ENCODE measurements around the gene CHPF2. TPM values are rescaled to one million over a fixed set of nuclear protein-coding genes. Genes with fewer than 3 reads are reported as not detected.

Gene CHPF2
- 10 to 100 TPM; 22.3 to 44.9 (median 34.0) TPM for total RNA-seq

DNA sequence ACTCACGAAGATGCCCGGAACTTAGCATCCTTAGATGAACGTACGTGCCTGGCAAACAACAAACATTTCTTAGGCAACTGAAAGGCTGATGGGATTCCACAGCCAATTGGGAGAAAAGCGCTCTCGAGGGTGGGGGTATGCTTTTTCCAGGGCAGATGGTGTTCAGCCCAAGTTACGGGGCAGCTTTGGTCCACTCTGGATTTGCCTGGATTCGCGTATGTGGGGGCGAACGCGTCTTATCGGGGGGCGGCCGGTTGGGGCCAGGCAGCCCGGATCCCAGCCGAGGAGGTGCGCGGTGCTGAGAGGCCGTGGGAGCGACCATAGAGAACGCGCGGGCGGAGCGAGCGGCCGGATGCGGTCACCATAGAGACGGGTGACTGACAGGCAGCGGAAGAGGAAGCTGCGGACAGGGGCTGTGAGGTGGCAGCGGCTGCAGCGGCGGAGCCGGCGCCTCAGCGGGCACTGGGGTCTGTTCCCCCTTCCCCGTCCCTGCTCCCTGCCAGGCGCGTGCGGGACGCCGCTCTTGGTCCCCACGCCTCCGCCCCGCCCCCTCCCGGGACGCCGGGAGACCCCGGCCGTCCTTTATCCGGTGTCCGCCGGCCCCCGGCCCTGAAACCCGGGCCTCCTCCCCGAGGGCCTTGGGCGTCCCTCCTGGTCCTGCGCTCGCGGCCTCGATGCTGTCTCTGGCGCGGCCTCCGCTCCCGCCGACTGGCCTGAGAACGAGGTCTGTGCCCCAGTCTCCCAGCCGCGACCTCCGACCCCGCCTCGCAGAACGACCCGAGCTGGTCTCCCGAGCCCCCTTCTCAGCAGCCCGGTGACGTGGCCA, at the start of gene CHPF2:
Gene CHPF2 (plus strand): TSS at position 393 of the 826 bp plus-strand sequence. CDS start 1,529 bp downstream, outside the sequence.
- no peak for TF ChIP-seq CTCF (IDR thresholded peaks at IDR 0.05)
- ATAC-seq (ENCODE audit: low FRiP score) = peak; percentile 92
- DNase-seq (ENCODE audit: low spot score) = peak; percentile 67

DNA sequence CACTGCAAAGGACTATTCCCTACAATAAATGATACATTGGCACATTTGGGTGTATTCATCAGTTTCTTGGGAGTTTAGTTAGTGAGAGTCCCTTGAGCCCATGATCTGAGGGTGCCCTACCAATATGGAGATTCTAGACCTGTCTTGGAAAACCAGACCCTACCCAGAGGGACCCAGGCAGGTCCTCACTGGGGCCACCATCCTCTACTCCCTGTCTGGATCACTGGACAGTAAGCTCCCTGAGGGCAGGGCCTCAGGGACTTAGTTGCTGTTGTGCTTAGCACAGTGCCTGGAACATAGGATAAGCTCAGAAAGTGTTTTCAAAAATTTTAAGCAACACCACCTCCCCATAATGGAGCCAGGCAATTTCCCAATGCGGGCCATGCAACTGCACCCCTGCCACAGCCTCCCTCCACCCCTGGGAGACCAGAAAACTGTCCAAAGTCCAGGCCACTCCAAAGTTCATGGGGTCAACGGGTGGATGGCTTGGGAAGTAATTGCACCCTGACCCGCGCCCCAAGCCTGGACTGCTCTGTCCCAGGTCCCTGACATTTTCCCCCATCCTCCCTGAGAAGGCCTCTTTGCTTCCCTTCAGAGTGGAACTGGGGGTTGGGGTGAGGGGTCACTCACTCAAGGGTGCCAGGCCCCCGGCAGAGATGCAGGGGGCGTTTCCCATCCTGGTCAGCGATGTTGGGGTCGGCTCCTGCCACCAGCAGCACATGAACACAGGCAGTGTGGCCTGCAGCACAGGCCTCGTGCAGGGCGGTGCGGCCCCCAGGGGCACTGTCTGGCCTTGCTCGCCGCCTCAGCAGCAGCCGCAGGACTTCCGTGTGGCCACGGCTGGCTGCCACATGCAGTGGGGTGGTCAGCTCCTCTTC, 46.3 kb upstream of the CHPF2 start:
- DNase-seq (ENCODE audit: low spot score) = no peak
- no peak for TF ChIP-seq CTCF (IDR thresholded peaks at IDR 0.05)
- no peak for ATAC-seq (ENCODE audit: low FRiP score)

DNA sequence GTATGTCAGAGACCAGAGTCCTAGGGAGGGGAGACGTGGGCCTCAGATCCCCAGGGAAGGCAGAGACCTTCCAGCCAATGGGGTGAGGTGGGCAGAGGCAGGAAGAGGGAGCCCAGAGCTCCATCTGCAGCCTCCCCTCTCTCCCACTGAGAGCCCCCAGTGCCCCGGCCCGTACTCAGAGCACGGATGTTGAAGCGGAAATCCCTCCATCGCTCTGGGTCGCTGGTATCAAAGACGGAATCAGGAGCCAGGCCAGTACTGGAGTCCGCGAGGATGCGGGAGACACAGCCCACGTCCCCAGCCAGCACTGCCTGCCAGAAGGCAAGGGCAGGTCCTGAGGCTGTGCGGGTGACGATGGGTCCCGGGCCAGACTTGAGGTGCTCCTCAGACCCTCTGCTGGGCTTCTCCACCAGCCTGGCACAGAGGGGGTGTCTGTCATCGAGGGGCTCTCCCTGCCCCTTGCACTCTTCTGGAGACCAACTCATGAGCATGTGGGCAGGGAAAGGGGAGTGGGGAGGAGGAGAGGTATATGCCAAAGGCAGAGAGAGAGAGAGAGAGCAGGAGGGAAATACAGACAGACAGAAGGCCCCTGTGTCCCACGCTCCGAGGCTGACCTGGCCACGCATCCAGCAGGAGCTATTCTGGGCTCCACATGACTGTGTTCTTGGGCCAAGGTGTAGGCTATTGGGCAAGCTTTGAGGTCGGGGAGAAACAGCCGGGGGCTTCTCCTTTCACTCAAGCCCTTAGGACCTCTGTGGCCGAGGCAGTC, 45.5 kb upstream of the CHPF2 start, which contains the start of gene ASB10:
Gene ASB10 (minus strand): TSS at position 611 of the 769 bp plus-strand sequence. CDS start 120 bp downstream, at position 491.
- no peak for DNase-seq (ENCODE audit: low spot score)
- no peak for ATAC-seq (ENCODE audit: low FRiP score)
- no peak for TF ChIP-seq CTCF (IDR thresholded peaks at IDR 0.05)

- ATAC-seq (ENCODE audit: low FRiP score) (no peak), DNase-seq (ENCODE audit: low spot score) (no peak)
- no peak for TF ChIP-seq CTCF (IDR thresholded peaks at IDR 0.05)
Observed at GRCh38 chr7:151187409-151188251, 44.7 kb upstream of the CHPF2 start.

GRCh38 chr7:151188252-151188542, 44.1 kb upstream of the CHPF2 start:
- no peak for ATAC-seq (ENCODE audit: low FRiP score)
- no peak for DNase-seq (ENCODE audit: low spot score)
- TF ChIP-seq CTCF (IDR thresholded peaks at IDR 0.05) = no peak

DNA sequence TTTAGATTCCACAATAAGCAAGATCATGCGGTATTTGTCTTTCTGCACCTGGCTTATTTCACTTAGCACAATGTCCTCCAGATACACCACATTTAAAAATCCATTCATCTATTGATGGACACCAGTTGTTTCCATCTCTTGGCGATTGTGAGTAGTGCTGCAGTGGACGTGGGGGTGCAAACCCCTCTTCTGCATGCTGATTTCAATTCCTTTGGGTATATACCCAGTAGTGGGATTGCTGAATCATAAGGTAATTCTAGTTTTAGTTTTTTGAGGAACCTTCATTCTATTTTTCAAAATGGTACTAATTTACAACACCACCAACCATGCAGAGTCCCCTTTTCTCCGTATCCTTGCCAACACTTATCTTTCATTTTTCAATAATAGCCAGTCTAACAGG, 43.2 kb upstream of the CHPF2 start:
- no peak for DNase-seq (ENCODE audit: low spot score)
- no peak for TF ChIP-seq CTCF (IDR thresholded peaks at IDR 0.05)
- ATAC-seq (ENCODE audit: low FRiP score) = no peak
